ENCODE results near the gene MEOX1. TPM values are rescaled to one million over a fixed set of nuclear protein-coding genes. Genes with fewer than 3 reads are reported as not detected.
"Not testable (repeated sequence)": the region's sequence is repeated elsewhere in the genome, so short reads cannot be mapped to it uniquely, and the experiment has no call there.

The MEOX1 gene
- total RNA-seq, 1 experiment from 2014 or later = not detected

GRCh38 chr17:43618276-43618675 is 43.4 kb downstream of the MEOX1 start:
- no peak for DNase-seq (ENCODE audit: low read depth)

DNA sequence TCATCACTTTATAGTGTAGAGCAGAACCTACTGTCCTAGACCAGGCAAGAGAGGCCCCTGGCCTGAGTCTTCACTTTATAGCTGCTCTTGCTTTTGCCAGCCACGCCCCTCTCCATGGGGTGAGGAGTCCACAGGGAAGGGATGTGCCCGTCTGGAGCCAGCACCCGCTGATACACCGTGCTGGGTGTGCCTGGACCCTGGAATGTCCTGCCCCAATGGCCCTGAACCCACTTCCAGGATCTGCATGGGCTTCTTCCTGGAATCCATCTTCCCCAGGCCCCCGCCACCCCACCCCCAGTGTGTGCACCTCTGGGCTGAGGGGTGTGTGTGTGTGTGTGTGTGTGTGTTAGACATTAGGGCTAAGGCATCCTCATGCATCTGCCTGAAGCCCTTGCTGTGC is 44.9 kb downstream of the MEOX1 start:
- no peak for DNase-seq (ENCODE audit: low read depth)

DNA sequence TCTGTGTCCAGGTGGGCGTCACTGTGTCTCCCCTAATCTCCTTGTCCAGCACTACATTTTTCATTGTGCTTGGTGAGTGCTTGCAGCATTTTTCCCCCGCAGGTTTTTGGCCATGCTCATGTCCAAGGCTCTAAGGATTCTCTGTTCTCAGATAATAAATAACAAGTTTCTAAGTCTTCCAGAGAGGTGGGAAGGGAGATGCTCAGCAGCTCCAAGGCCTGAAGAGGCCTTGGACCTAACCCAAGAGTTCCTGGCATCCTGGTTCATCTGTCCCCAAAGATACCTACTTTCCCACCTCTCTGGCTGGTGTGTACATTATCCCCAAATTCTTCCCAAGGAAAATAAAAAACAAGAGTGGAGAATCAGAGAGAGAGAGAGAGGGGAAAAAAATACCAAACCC is 45.3 kb downstream of the MEOX1 start:
- DNase-seq (ENCODE audit: low read depth) = no peak

DNA sequence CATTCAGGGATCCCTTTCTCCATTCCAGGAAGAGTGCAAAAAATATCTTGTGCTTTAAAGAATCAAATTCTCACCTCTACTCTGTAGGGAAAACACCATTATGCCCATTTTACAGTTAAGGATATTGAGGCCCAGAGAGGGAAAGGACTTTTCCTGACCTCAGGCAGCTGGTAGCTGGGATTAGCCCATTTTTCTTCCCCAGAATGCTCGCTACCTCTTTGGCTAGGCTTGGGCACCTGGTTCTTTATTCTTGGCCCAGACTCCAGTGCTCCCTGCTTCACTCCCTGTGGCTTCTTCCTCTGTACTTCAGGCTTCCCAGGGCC is 45.7 kb downstream of the MEOX1 start:
- no peak for DNase-seq (ENCODE audit: low read depth)

- no peak for DNase-seq (ENCODE audit: low read depth)
Measured at GRCh38 chr17:43615330-43616028, 46.2 kb downstream of the MEOX1 start.

DNA sequence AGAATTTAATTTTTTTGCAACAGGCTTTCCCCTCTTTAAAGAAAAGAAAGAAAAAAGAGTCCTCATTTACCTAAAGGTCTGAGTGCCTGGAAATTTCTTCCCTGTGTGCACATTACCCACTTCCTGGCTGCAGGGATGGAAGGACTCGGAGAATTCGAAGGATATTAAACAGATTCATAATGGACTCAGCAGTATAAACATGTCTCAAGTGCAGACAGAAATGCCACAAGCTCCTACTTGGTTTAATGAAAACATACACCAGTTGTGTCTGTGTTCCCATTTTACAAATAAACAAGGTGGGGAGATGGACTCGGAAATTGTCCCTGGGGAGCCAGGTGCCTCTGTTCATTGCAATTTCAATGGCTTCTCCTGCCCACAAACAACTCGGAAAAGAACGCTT is 47.2 kb downstream of the MEOX1 start:
- DNase-seq (ENCODE audit: low read depth) = no peak

GRCh38 chr17:43613917-43614316 is 47.8 kb downstream of the MEOX1 start:
- DNase-seq (ENCODE audit: low read depth) = no peak

- no peak for DNase-seq (ENCODE audit: low read depth)
Measured at GRCh38 chr17:43612515-43612914, 49.2 kb downstream of the MEOX1 start.

GRCh38 chr17:43611230-43611969 is 50.3 kb downstream of the MEOX1 start:
- DNase-seq (ENCODE audit: low read depth) = no peak

DNA sequence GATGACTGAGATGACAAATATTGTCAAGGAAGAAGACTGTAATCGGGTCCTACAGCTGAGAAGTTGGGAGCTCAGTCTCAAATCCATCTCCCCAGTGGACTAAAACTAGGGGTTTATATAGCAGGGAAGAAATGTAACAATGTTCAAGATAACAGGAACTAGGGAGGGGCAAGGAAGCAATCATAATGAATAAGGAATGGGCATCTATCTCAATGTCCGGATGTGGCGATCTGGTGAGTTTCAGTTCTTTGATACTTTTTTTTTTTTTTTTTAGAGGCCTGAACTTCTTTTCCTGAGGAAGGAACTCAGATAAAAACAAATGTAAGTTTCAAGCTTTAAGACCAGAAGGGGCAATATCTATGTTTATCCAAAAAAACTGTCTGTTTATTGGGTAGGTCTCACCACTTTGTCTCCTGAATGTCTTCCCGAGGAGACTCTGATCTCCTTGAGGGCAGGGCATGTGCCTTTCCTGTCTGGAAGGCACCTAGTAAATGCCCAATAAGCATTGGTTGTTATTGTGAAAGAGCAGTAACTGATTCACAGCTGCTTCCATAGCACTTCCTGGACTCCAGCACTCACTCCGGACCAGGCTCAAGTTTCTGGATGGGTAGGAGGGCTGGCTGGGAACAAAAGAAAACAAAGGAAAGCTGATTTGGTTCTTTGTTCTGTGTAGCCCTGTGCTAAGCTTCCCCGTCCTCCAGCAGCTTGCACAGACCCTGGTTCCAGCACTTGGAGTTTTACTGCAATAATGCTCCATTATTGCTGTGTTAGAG is 51.9 kb downstream of the MEOX1 start:
- DNase-seq (ENCODE audit: low read depth) = peak; percentile 26

DNA sequence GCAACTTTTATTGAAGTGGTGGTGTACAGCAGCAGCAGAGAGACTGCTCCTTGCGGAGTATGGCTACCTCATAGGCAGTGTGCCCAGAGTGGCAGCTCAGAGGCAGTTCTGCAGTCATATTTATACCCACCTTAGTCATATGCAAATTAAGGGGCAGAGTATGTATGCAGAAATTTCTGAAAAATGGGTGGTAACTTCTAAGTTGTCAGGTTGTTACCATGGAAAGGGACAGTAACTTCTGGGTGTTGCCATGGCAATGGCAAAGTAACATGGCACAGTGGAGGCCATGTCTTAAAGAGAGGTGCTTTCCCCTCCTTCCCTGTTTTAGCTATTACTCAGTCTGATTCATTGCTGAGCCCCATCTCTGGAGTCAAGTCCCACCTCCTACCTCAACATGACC is 53.4 kb downstream of the MEOX1 start:
- peak; percentile 52 for DNase-seq (ENCODE audit: low read depth)

DNA sequence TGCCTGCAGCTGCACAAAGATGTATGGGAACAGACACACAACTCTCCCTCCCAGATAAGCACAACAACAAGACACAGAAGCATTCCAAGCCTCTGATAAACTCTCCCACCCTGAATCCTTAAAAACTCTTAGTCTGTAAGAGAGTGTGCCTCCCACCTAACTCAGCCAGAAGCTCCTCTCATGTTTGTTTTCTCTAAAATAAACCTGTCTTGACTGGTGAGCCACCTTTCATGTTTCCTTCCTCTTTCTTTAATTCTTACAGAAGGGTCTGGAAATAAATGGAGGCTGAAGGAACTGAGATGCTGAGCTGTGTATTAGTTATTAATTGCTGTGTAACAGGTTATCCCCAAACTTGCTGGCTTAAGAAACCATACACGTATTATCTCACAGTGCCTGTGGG is 57.2 kb downstream of the MEOX1 start:
- DNase-seq (ENCODE audit: low read depth) = no peak

DNA sequence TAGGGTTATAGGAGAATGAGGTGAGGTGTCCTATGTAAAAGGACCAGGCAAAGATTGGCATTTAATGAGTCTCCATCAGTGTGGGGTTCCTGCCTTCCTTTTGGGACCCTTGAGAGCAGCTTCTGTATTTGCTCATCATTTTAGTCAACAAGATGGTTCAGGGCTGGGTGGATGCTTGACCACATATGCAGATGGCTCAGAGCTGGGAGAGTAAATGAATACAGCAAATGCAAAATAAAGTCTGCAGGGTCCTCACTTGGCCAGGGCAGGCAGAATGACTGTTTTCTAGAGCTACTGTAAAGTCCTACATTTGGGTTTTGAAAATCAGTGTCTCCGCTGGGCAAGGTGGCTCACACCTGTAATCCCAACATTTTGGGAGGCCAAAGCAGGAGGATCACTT is 58.4 kb downstream of the MEOX1 start:
- DNase-seq (ENCODE audit: low read depth) = no peak

DNA sequence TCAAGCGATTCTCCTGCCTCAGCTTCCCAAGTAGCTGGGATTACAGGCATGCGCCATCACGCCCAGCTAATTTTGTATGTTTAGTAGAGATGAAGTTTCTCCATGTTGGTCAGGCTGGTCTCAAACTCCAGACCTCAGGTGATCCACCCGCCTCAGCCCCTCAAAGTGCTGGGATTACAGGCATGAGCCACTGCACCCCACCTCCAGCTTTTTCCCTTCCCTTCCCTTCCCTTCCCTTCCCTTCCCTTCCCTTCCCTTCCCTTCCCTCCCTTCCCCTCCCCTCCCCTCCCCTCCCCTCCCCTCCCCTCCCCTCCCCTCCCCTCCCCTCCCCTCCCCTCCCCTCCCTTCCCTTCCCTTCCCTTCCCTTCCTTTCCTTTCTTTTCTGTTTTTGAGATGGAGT is 59.2 kb downstream of the MEOX1 start:
- DNase-seq (ENCODE audit: low read depth) = not testable (repeated sequence)

GRCh38 chr17:43601280-43602039 is 60.3 kb downstream of the MEOX1 start:
- DNase-seq (ENCODE audit: low read depth) = no peak

- peak; percentile 82 for DNase-seq (ENCODE audit: low read depth)
Measured at GRCh38 chr17:43599835-43600234, 61.9 kb downstream of the MEOX1 start.

- DNase-seq (ENCODE audit: low read depth) = no peak
Measured at GRCh38 chr17:43599046-43599395, 62.7 kb downstream of the MEOX1 start.

- no peak for DNase-seq (ENCODE audit: low read depth)
Measured at GRCh38 chr17:43598357-43599045, 63.2 kb downstream of the MEOX1 start.

GRCh38 chr17:43597624-43598356 is 63.9 kb downstream of the MEOX1 start:
- no peak for DNase-seq (ENCODE audit: low read depth)

GRCh38 chr17:43595466-43595865 is 66.3 kb downstream of the MEOX1 start:
- no peak for DNase-seq (ENCODE audit: low read depth)
